NCI-H2227 (cell line): ENCODE results near the gene PCLO.

Experiments used
- DNase-seq: peaks from one replicate; lab custom pipeline; 2025; ENCODE audit not compliant: unreplicated experiment; lab: John Stamatoyannopoulos, UW

PCLO gene

GRCh38 chr7:83162402-83163256 lies at the start of gene PCLO:
Gene PCLO (minus strand): TSS chr7:83162884. CDS start chr7:83162592, 292 bp downstream.
- peak; percentile 98 for DNase-seq

- DNase-seq = no peak
Observed at GRCh38 chr7:83211685-83212084, 49.0 kb upstream of the PCLO start.

GRCh38 chr7:83210479-83210878 lies 47.8 kb upstream of the PCLO start:
- no peak for DNase-seq

GRCh38 chr7:83204715-83205114 lies 42.0 kb upstream of the PCLO start:
- no peak for DNase-seq

- DNase-seq = no peak
Observed at GRCh38 chr7:83201355-83201754, 38.7 kb upstream of the PCLO start.

- no peak for DNase-seq
Observed at GRCh38 chr7:83190659-83191389, 28.1 kb upstream of the PCLO start.

GRCh38 chr7:83178796-83179195 lies 16.1 kb upstream of the PCLO start:
- DNase-seq = no peak

- DNase-seq = no peak
Observed at GRCh38 chr7:83178066-83178465, 15.4 kb upstream of the PCLO start.

- DNase-seq = no peak
Observed at GRCh38 chr7:83173664-83174063, 11.0 kb upstream of the PCLO start.

GRCh38 chr7:83166781-83167180 lies 4.1 kb upstream of the PCLO start:
- DNase-seq = no peak

- DNase-seq = peak; percentile 50
Observed at GRCh38 chr7:83161899-83162401, 734 bp downstream of the PCLO start.

GRCh38 chr7:83161186-83161585 lies 1.5 kb downstream of the PCLO start:
- DNase-seq = no peak

- DNase-seq = no peak
Observed at GRCh38 chr7:83159731-83160130, 3.0 kb downstream of the PCLO start.

GRCh38 chr7:83156006-83156405 lies 6.7 kb downstream of the PCLO start:
- DNase-seq = no peak

GRCh38 chr7:83155407-83155806 lies 7.3 kb downstream of the PCLO start:
- DNase-seq = no peak

GRCh38 chr7:83153419-83153818 lies 9.3 kb downstream of the PCLO start:
- DNase-seq = no peak

- DNase-seq = no peak
Observed at GRCh38 chr7:83150310-83150709, 12.4 kb downstream of the PCLO start.

GRCh38 chr7:83149466-83149865 lies 13.2 kb downstream of the PCLO start:
- no peak for DNase-seq

GRCh38 chr7:83148776-83149175 lies 13.9 kb downstream of the PCLO start:
- DNase-seq = no peak

GRCh38 chr7:83143107-83143506 lies 19.6 kb downstream of the PCLO start:
- no peak for DNase-seq

- no peak for DNase-seq
Observed at GRCh38 chr7:83142365-83142764, 20.3 kb downstream of the PCLO start.

- DNase-seq = no peak
Observed at GRCh38 chr7:83141927-83142326, 20.8 kb downstream of the PCLO start.
